Measurements from ENCODE around the gene CDH4. TPM values are rescaled to one million over a fixed set of nuclear protein-coding genes. Genes with fewer than 3 reads are reported as not detected.

The CDH4 gene
- total RNA-seq, 1 donor from 2014 or later, result not detected

DNA sequence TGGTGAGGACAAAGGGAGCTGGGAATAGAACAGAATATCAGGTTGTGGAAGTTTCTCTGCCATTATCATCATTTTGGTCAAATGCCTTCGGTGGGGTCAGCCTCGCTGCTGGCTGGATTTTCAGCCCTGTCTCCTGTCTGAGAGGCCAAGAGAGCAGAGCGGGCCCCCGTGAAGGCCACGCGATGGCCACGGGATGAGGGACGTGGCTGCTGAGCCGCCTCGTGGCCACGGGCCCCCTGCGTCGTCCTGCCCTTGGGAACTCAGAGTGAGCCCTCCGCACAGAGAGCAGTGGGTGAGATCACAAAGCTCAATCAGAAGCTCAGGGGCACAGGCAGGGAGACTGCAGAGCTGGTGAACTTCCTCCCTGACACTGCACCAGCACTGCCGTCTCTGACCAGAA lies 363.7 kb downstream of the CDH4 start:
- Mint-ChIP-seq H3K27ac (no peak overlapping the region), H3K27me3 (no peaks in the 10 kb centered on the region)
- CTCF ChIA-PET, result no interaction called here

DNA sequence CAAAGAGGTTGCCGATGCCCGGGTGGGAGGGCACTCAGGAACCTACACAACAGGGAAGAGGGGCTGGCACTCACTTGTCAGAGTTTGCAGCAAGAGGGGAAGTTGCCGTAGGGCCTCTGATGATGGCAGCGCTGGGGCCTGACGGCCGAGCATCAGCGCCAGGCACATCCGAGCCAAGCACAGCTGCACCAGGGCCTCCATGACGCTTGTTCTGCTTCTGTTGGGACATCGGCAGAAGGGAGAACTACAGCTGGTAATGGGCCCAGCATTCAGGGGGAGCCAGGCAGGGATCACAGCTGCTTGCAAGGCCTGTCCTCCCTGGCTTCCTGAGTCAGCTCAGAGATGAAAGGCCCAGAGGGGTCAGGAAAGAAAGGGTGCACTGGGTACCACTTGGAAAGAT lies 367.7 kb downstream of the CDH4 start:
- no peaks in the 10 kb centered on the region for H3K27me3 Mint-ChIP-seq
- intact Hi-C loops (cut with micrococcal nuclease), result no loop called here
- CTCF ChIA-PET, result no interaction called here
- no peaks in the 10 kb centered on the region for H3K4me1 Mint-ChIP-seq
- H3K36me3 Mint-ChIP-seq (ENCODE audit: low read depth), result no peaks in the 10 kb centered on the region
- TF ChIP-seq, protein P1, sequence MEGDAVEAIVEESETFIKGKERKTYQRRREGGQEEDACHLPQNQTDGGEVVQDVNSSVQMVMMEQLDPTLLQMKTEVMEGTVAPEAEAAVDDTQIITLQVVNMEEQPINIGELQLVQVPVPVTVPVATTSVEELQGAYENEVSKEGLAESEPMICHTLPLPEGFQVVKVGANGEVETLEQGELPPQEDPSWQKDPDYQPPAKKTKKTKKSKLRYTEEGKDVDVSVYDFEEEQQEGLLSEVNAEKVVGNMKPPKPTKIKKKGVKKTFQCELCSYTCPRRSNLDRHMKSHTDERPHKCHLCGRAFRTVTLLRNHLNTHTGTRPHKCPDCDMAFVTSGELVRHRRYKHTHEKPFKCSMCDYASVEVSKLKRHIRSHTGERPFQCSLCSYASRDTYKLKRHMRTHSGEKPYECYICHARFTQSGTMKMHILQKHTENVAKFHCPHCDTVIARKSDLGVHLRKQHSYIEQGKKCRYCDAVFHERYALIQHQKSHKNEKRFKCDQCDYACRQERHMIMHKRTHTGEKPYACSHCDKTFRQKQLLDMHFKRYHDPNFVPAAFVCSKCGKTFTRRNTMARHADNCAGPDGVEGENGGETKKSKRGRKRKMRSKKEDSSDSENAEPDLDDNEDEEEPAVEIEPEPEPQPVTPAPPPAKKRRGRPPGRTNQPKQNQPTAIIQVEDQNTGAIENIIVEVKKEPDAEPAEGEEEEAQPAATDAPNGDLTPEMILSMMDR (IDR thresholded peaks at IDR 0.05), result no peak
- H3K9me3 Mint-ChIP-seq, result peaks cover 3% of the 10 kb centered on the region
- POLR2A ChIA-PET, result no interaction called here
- ATAC-seq (ENCODE audit: low read depth) (no peak), DNase-seq (no peak)
- H3K4me3 Mint-ChIP-seq, result no peak overlapping the region
- no peak overlapping the region for H3K27ac Mint-ChIP-seq

More for the DNA sequence above, 363.7 kb downstream of the CDH4 start:
- Mint-ChIP-seq H3K4me1 (no peaks in the 10 kb centered on the region), H3K9me3 (peaks cover 3% of the 10 kb centered on the region), H3K36me3 (ENCODE audit: low read depth) (no peaks in the 10 kb centered on the region), H3K4me3 (no peak overlapping the region)
- TF ChIP-seq, protein P1 (IDR thresholded peaks at IDR 0.05), result no peak
- intact Hi-C loops (cut with micrococcal nuclease), result no loop called here
- POLR2A ChIA-PET, result no interaction called here
- DNase-seq (no peak), ATAC-seq (ENCODE audit: low read depth) (no peak)

DNA sequence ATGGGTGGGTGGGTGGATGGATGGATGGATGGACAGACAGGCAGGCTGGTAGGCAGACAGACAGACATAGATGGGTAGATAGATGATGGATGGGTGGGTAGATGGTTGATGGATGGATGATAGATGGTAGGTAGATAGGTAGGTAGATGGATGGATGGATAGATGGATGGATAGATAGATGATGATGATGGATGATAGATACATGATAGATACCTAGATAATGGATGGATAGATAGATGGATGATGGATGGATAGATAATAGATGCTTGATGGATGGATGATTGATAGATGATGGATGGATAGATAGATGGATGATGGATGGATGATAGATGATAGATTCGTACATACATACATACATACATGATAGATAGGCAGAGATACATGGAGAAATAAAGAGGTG lies 368.1 kb downstream of the CDH4 start:
- no peak overlapping the region for H3K27ac Mint-ChIP-seq
- ChIA-PET CTCF (no interaction called here), POLR2A (no interaction called here)
- H3K9me3 Mint-ChIP-seq, result peaks cover 3% of the 10 kb centered on the region
- H3K36me3 Mint-ChIP-seq (ENCODE audit: low read depth), result no peaks in the 10 kb centered on the region
- DNase-seq, result no peak
- no peaks in the 10 kb centered on the region for H3K4me1 Mint-ChIP-seq
- TF ChIP-seq, protein P1 (IDR thresholded peaks at IDR 0.05), result no peak
- ATAC-seq (ENCODE audit: low read depth), result no peak
- no peaks in the 10 kb centered on the region for H3K27me3 Mint-ChIP-seq
- intact Hi-C loops (cut with micrococcal nuclease), result no loop called here
- H3K4me3 Mint-ChIP-seq, result no peak overlapping the region

DNA sequence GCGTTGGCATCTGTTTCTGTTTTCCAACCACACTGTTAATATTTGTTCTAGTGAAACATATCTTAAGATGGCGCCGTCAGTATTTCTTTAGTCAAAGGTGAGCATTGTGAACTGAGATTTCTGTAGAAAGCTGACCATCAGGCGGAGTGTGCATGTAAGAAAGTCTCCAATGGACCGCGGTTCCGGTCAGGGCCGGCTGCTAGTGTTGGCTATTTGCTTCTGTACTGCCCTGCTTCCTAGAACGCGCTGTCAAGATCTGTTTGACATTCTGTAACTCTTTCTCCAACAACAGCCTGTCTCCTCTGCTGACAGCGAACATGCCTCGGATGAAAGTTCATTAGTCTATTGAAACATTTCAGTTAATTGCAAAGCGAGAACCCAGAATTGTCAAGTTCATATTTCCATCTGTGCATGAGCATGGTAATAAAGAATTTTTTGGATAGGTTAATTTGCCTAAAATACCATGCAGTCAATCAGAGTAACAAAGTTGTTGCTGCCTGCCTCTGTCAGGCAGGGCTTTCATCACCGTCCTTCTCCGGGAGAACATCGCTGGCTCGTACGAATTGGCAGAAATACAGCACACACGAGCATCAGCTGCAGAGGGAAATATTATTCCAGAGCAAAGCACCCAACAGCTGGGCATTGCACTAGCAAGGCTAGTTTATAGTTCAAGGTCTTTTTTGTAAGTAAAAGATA lies 369.1 kb downstream of the CDH4 start:
- no peak overlapping the region for H3K4me3 Mint-ChIP-seq
- POLR2A ChIA-PET, result no interaction called here
- H3K36me3 Mint-ChIP-seq (ENCODE audit: low read depth), result no peaks in the 10 kb centered on the region
- TF ChIP-seq, protein P1 (IDR thresholded peaks at IDR 0.05), result no peak
- CTCF ChIA-PET, result no interaction called here
- no peaks in the 10 kb centered on the region for H3K4me1 Mint-ChIP-seq
- no peak overlapping the region for H3K27ac Mint-ChIP-seq
- H3K9me3 Mint-ChIP-seq, result peaks cover 3% of the 10 kb centered on the region
- no peak for DNase-seq
- no peak for ATAC-seq (ENCODE audit: low read depth)
- intact Hi-C loops (cut with micrococcal nuclease), result no loop called here
- no peaks in the 10 kb centered on the region for H3K27me3 Mint-ChIP-seq

GRCh38 chr20:61621852-61622251 lies 369.8 kb downstream of the CDH4 start:
- TF ChIP-seq, protein P1 (IDR thresholded peaks at IDR 0.05), result no peak
- no peak for DNase-seq
- no peak overlapping the region for H3K27ac Mint-ChIP-seq
- no peaks in the 10 kb centered on the region for H3K4me1 Mint-ChIP-seq
- intact Hi-C loops (cut with micrococcal nuclease), result no loop called here
- H3K36me3 Mint-ChIP-seq (ENCODE audit: low read depth), result no peaks in the 10 kb centered on the region
- POLR2A ChIA-PET, result no interaction called here
- CTCF ChIA-PET, result no interaction called here
- no peak overlapping the region for H3K4me3 Mint-ChIP-seq
- H3K9me3 Mint-ChIP-seq, result peaks cover 3% of the 10 kb centered on the region
- H3K27me3 Mint-ChIP-seq, result no peaks in the 10 kb centered on the region
- ATAC-seq (ENCODE audit: low read depth), result no peak

Data from activated B cell treated with CpG ODN at 0.5 μM for 24 hours (primary cell).